HepG2 (cell line): Measurements from ENCODE around the gene RPUSD2. TPM values are rescaled to one million over a fixed set of nuclear protein-coding genes. Genes with fewer than 3 reads are reported as not detected.

Source experiments
- ATAC-seq: fragments of 200-7000 bp; cut with Tn5 transposase; 3 replicates; pipeline ENCODE4 v1.9.1; 2020; ENCODE audit warnings: mild to moderate bottlenecking, moderate library complexity
- BruUV-seq: library from RNA; stranded (reverse); fragments of 400-500 nt; replicated peaks from 2 replicates; lab custom pipeline; 2021; lab: Mats Ljungman, UMichigan
- CTCF ChIA-PET: fragments of 300-600 bp; formaldehyde crosslinking; extraction: SDS; loops from one replicate; lab custom pipeline; 2021; ENCODE audit warnings: low total read pairs, inconsistent platforms, low intra/inter-chr PET ratio; lab: Yijun Ruan, JAX
- POLR2A ChIA-PET: fragments of 350-600 bp; sonication (Branson Sonifier 250); formaldehyde crosslinking; loops from one replicate; lab custom pipeline; 2020; ENCODE audit warnings: antibody characterized with exemption, inconsistent platforms; lab: Yijun Ruan, JAX
- DNase-seq: peaks from one replicate; pipeline ENCODE4 v3.0.0-alpha.2; 2015; ENCODE audit warnings: low spot score
- FAIRE-seq: peaks from 3 replicates; lab custom pipeline; 2011; peaks lifted over from hg19 to GRCh38; lab: Jason Lieb, UNC
- H2AFZ ChIP-seq: one replicate; pipeline ENCODE4 v1.6.1; 2011; ENCODE audit warnings: low read length, inconsistent platforms
- H3K27ac ChIP-seq: fragments of 300-600 bp; 3 replicates; pipeline ENCODE4 v1.8.0; 2011; ENCODE audit warnings: mixed run types, mild to moderate bottlenecking, mixed read lengths, low read length, inconsistent platforms; ENCODE audit not compliant: insufficient read depth; ENCODE audit errors: extremely low read length
- H3K27me3 ChIP-seq, 2 experiments: fragments of 200-600 bp in 1 of 2; 2 replicates in 1 of 2; 3 replicates in 1 of 2; pipeline versions ENCODE4 v1.6.0 to v1.8.0; 2011; ENCODE audit warnings: low read length in 2 of 2, mild to moderate bottlenecking in 2 of 2, moderate library complexity in 2 of 2, inconsistent platforms in 1 of 2; ENCODE audit not compliant: insufficient read depth in 2 of 2, control insufficient read depth in 1 of 2
- H3K36me3 ChIP-seq, 2 experiments: fragments of 200-600 bp in 1 of 2; replicated peaks in 1 of 2; 2 replicates in 1 of 2; 3 replicates in 1 of 2; pipeline versions ENCODE4 v1.5.1 to v1.8.0; 2011; ENCODE audit warnings: low read length in 2 of 2, inconsistent platforms in 1 of 2; ENCODE audit not compliant: insufficient read depth in 2 of 2, control insufficient read depth in 1 of 2
- H3K4me1 ChIP-seq: 2 replicates; pipeline ENCODE4 v1.5.1; 2012; ENCODE audit warnings: low read length, inconsistent platforms; ENCODE audit not compliant: insufficient read depth
- H3K4me2 ChIP-seq: 2 replicates; pipeline ENCODE4 v1.6.0; 2011; ENCODE audit warnings: low read depth, low read length, inconsistent platforms
- H3K4me3 ChIP-seq, 3 experiments: fragments of 200-600 bp in 1 of 3; sonication (generic), shearing (Covaris generic) in 1 of 3; replicated peaks in 1 of 3; 2 replicates each; pipeline ENCODE4 v1.5.1; 2011 to 2016; ENCODE audit warnings: low read length in 3 of 3, inconsistent platforms in 2 of 3, low read depth in 2 of 3, mild to moderate bottlenecking in 2 of 3, control low read depth in 1 of 3, mixed read lengths in 1 of 3; ENCODE audit not compliant: insufficient read depth in 1 of 3
- H3K79me2 ChIP-seq: one replicate; pipeline ENCODE4 v1.6.1; 2011; ENCODE audit warnings: low read length, inconsistent platforms; ENCODE audit not compliant: insufficient read depth
- H3K9ac ChIP-seq: 2 replicates; pipeline ENCODE4 v1.6.0; 2011; ENCODE audit warnings: mild to moderate bottlenecking, low read depth, low read length, inconsistent platforms; ENCODE audit not compliant: insufficient read depth
- H3K9me3 ChIP-seq: 2 replicates; pipeline ENCODE4 v1.5.1; 2012; ENCODE audit warnings: mild to moderate bottlenecking, low read length
- H4K20me1 ChIP-seq: 2 replicates; pipeline ENCODE4 v1.6.0; 2011; ENCODE audit warnings: inconsistent platforms, mild to moderate bottlenecking, low read length, moderate library complexity; ENCODE audit not compliant: insufficient read depth
- CBFB ChIP-seq: sonication (generic); formaldehyde crosslinking; IDR thresholded peaks from 2 replicates; pipeline ENCODE4 v1.4.0; 2020; ENCODE audit warnings: missing genetic modification reagents
- EEA1 ChIP-seq: sonication (generic); formaldehyde crosslinking; IDR thresholded peaks from 2 replicates; pipeline ENCODE4 v1.5.1; 2020; ENCODE audit warnings: mild to moderate bottlenecking, missing genetic modification reagents, borderline replicate concordance
- GMEB1 ChIP-seq: sonication (generic); formaldehyde crosslinking; IDR thresholded peaks from 2 replicates; pipeline ENCODE4 v1.5.1; 2020; ENCODE audit warnings: missing genetic modification reagents, mild to moderate bottlenecking, borderline replicate concordance
- GTF3A ChIP-seq: sonication (generic); formaldehyde crosslinking; conservative IDR thresholded peaks from 2 replicates; pipeline ENCODE4 v1.4.0; 2020; ENCODE audit warnings: mild to moderate bottlenecking, missing genetic modification reagents
- KLF9 ChIP-seq: IDR thresholded peaks from 2 replicates; pipeline ENCODE4 v1.6.1; 2016; ENCODE audit warnings: low read depth
- REPIN1 ChIP-seq: sonication (generic); formaldehyde crosslinking; IDR thresholded peaks from 2 replicates; pipeline ENCODE4 v1.8.0; 2022; ENCODE audit warnings: missing genetic modification reagents, low read depth, mild to moderate bottlenecking, borderline replicate concordance
- RFXAP ChIP-seq: sonication (generic); formaldehyde crosslinking; IDR thresholded peaks from 2 replicates; pipeline ENCODE4 v1.4.0; 2020; ENCODE audit warnings: missing genetic modification reagents, borderline replicate concordance
- SIX4 ChIP-seq: sonication (generic); formaldehyde crosslinking; IDR thresholded peaks from 2 replicates; pipeline ENCODE4 v1.4.0; 2020; ENCODE audit warnings: missing genetic modification reagents
- SP140L ChIP-seq: sonication (generic); formaldehyde crosslinking; IDR thresholded peaks from 2 replicates; pipeline ENCODE4 v1.4.0; 2020; ENCODE audit warnings: missing genetic modification reagents, borderline replicate concordance
- ZKSCAN5 ChIP-seq: sonication (generic); formaldehyde crosslinking; IDR thresholded peaks from 2 replicates; pipeline ENCODE4 v1.5.1; 2020; ENCODE audit warnings: mild to moderate bottlenecking, missing genetic modification reagents
- ZMAT3 ChIP-seq: sonication (generic); formaldehyde crosslinking; conservative IDR thresholded peaks from 2 replicates; pipeline ENCODE4 v1.7.0; 2021; ENCODE audit warnings: missing genetic modification reagents
- ZMYM2 ChIP-seq: sonication (generic); formaldehyde crosslinking; IDR thresholded peaks from 2 replicates; pipeline ENCODE4 v1.8.0; 2022; ENCODE audit warnings: mild to moderate bottlenecking, missing genetic modification reagents
- ZNF337 ChIP-seq: sonication (generic); formaldehyde crosslinking; IDR thresholded peaks from 2 replicates; pipeline ENCODE4 v1.5.1; 2020; ENCODE audit warnings: missing genetic modification reagents, low read depth, mild to moderate bottlenecking, borderline replicate concordance
- ZNF446 ChIP-seq: sonication (generic); formaldehyde crosslinking; IDR thresholded peaks from 2 replicates; pipeline ENCODE4 v1.5.0; 2020; ENCODE audit warnings: mild to moderate bottlenecking, missing genetic modification reagents
- ZNF780A ChIP-seq: sonication (generic); formaldehyde crosslinking; IDR thresholded peaks from 2 replicates; pipeline ENCODE4 v1.8.0; 2022; ENCODE audit warnings: mild to moderate bottlenecking, missing genetic modification reagents, moderate library complexity
- WGBS: methylation state at CpG from one replicate; pipeline ENCODE4 v1.1.6; 2017; ENCODE audit warnings: low lambda C conversion rate; 5-methylcytosine and 5-hydroxymethylcytosine counted together
- in situ Hi-C: cut with HindIII; loops from 2 replicates; pipeline ENCODE4 v1.10.0; 2017; ENCODE audit warnings: low pct_unique_long_range_greater_than_20kb; ENCODE audit not compliant: extremely low pct_ligation_motif_present
- intact Hi-C: fragments of 100-400 bp; cut with micrococcal nuclease; formaldehyde crosslinking; loops from one replicate; pipeline ENCODE4 v1.10.0; 2022; ENCODE audit not compliant: unreplicated experiment
- polyA plus RNA-seq, 8 experiments: library from polyadenylated mRNA; depleted of rRNA in 3 of 8; stranded (reverse) in 7 of 8; unstranded in 1 of 8; fragments of >200 nt; fragmentation: Illumina TruSeq in 4 of 8; extraction: Trizol in 4 of 8; gene quantifications; 2 replicates each; pipeline versions ENCODE4 v1.2.1 to v1.2.3, GENCODE V29; 2011 to 2016; ENCODE audit warnings: low read depth in 4 of 8, missing spikeins in 1 of 8, mixed read lengths in 1 of 8; ENCODE audit not compliant: insufficient read depth in 1 of 8
- total RNA-seq, 5 experiments: library from RNA; depleted of rRNA; stranded (reverse); fragments of >200 nt; fragmentation: Illumina TruSeq; extraction: Trizol; gene quantifications; 2 replicates each; pipeline ENCODE4 v1.2.3, GENCODE V29; 2016; ENCODE audit warnings: low read depth in 1 of 5
- TF ChIP-seq, protein P1 (sequence below): sonication (generic); formaldehyde crosslinking; IDR thresholded peaks from 2 replicates; pipeline ENCODE4 v1.8.0; 2022; ENCODE audit warnings: low read depth, missing genetic modification reagents
- TF ChIP-seq, protein P2 (sequence below): sonication (generic); formaldehyde crosslinking; conservative IDR thresholded peaks from 2 replicates; pipeline ENCODE4 v1.4.0; 2020; ENCODE audit warnings: mild to moderate bottlenecking, missing genetic modification reagents, moderate library complexity

The RPUSD2 gene
- total and polyA plus RNA-seq, 2 of the 13 experiments (the other 11 are each of a cell fraction or from before 2014, with no cell fraction given), result 8.6 to 14.5 TPM

DNA sequence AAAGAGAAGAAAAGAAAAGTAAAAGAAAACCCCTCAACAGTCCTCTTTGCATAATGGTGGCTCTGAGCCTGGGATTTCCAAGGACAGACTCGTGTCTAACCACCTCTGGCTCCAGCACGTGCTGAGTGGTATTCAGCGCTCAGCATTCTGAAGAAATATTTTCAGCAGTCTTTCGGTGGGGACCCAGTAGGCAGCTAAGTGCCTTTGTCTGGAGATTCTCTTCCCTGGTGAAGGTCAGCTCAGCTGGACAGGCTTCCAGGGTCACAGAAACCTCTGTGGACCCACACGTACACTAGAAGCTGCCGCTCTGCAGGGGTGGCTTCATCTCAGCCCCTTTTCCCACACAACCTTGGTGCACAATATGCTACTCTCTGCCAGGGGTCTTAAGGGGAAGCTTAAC is 40.3 kb upstream of the RPUSD2 start:
- Histone ChIP-seq H2AFZ (no peak overlapping the region), H3K79me2 (no peaks in the 10 kb centered on the region), H3K4me3 (no peak overlapping the region), H4K20me1 (no peaks in the 10 kb centered on the region), H3K4me1 (0 out of 2 replicates have a peak, but pooled peaks cover 8% of the 10 kb centered on the region), H3K9me3 (no peaks in the 10 kb centered on the region), H3K36me3 (no peaks in the 10 kb centered on the region), H3K27ac (no peak overlapping the region), H3K9ac (no peak overlapping the region), H3K27me3 (no peaks in the 10 kb centered on the region), H3K4me2 (no peak overlapping the region)
- POLR2A ChIA-PET, result no interaction called here
- CTCF ChIA-PET, result no interaction called here
- intact Hi-C loops (no loop called here), in situ Hi-C loops (no loop called here)
- WGBS, result 65% methylated on average over 6 of the region's 6 CpGs
- FAIRE-seq, result no peak
- no peak for ATAC-seq
- no peak for TF ChIP-seq RFXAP (CRISPR knock-in tag)
- no peak for TF ChIP-seq CBFB (CRISPR knock-in tag)
- TF ChIP-seq, protein P1, sequence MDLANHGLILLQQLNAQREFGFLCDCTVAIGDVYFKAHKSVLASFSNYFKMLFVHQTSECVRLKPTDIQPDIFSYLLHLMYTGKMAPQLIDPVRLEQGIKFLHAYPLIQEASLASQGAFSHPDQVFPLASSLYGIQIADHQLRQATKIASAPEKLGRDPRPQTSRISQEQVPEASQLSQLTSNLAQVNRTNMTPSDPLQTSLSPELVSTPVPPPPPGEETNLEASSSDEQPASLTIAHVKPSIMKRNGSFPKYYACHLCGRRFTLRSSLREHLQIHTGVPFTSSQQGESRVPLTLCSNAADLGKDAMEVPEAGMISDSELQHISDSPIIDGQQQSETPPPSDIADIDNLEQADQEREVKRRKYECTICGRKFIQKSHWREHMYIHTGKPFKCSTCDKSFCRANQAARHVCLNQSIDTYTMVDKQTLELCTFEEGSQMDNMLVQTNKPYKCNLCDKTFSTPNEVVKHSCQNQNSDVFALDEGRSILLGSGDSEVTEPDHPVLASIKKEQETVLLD, result no peak
- no peak for TF ChIP-seq EEA1 (CRISPR knock-in tag)
- no peak for TF ChIP-seq ZMAT3 (CRISPR knock-in tag)
- TF ChIP-seq ZNF780A (CRISPR knock-in tag), result no peak
- TF ChIP-seq ZNF337 (CRISPR knock-in tag), result no peak
- TF ChIP-seq ZKSCAN5 (CRISPR knock-in tag), result no peak
- no peak for TF ChIP-seq ZMYM2 (CRISPR knock-in tag)
- TF ChIP-seq KLF9, result no peak
- TF ChIP-seq SP140L (CRISPR knock-in tag), result no peak
- no peak for TF ChIP-seq REPIN1
- TF ChIP-seq GTF3A (CRISPR knock-in tag), result no peak
- TF ChIP-seq, protein P2, sequence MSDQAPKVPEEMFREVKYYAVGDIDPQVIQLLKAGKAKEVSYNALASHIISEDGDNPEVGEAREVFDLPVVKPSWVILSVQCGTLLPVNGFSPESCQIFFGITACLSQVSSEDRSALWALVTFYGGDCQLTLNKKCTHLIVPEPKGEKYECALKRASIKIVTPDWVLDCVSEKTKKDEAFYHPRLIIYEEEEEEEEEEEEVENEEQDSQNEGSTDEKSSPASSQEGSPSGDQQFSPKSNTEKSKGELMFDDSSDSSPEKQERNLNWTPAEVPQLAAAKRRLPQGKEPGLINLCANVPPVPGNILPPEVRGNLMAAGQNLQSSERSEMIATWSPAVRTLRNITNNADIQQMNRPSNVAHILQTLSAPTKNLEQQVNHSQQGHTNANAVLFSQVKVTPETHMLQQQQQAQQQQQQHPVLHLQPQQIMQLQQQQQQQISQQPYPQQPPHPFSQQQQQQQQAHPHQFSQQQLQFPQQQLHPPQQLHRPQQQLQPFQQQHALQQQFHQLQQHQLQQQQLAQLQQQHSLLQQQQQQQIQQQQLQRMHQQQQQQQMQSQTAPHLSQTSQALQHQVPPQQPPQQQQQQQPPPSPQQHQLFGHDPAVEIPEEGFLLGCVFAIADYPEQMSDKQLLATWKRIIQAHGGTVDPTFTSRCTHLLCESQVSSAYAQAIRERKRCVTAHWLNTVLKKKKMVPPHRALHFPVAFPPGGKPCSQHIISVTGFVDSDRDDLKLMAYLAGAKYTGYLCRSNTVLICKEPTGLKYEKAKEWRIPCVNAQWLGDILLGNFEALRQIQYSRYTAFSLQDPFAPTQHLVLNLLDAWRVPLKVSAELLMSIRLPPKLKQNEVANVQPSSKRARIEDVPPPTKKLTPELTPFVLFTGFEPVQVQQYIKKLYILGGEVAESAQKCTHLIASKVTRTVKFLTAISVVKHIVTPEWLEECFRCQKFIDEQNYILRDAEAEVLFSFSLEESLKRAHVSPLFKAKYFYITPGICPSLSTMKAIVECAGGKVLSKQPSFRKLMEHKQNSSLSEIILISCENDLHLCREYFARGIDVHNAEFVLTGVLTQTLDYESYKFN, result no peak
- TF ChIP-seq ZNF446 (CRISPR knock-in tag), result no peak
- TF ChIP-seq SIX4, result no peak
- no peak for TF ChIP-seq GMEB1 (CRISPR knock-in tag)
- no TSS peak for BruUV-seq
- no peak for DNase-seq
